Breast epithelium (tissue), 3 donors: ENCODE results near the gene ITPKC.

Experiments used
- POLR2AphosphoS5 ChIP-seq, 3 donors: sonication (generic); formaldehyde crosslinking; IDR thresholded peaks; one replicate each; pipeline ENCODE4 v1.6.1; 2017; ENCODE audit warnings: antibody characterized with exemption in 3 of 3
- TF ChIP-seq, protein P1 (sequence below), 3 donors: fragments of 450-650 bp; IDR thresholded peaks; one replicate each; pipeline ENCODE4 v1.5.1; 2016 to 2017; ENCODE audit warnings: antibody characterized with exemption in 3 of 3, mild to moderate bottlenecking in 3 of 3, moderate library complexity in 3 of 3

DNA sequence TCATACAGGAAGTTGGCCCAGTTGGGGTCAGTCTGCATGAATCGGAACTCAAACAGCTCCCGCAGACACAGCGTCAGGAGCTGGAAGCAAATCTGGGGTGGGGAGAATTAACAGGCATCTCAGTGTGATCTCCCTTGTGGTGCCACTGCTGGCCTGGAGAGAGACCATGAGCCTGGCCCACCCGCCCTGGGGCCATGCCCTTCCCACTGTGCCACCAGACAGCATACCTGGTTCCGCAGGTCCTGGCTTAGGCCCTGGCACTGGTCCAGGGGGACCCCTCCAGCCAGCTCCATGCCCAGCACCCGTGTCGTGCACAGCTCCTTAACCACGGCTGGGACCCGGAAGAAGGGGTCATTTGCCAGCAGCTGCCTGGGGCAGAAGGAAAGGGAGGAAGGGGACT, 16.8 kb upstream of the ITPKC start:
- TF ChIP-seq, protein P1, sequence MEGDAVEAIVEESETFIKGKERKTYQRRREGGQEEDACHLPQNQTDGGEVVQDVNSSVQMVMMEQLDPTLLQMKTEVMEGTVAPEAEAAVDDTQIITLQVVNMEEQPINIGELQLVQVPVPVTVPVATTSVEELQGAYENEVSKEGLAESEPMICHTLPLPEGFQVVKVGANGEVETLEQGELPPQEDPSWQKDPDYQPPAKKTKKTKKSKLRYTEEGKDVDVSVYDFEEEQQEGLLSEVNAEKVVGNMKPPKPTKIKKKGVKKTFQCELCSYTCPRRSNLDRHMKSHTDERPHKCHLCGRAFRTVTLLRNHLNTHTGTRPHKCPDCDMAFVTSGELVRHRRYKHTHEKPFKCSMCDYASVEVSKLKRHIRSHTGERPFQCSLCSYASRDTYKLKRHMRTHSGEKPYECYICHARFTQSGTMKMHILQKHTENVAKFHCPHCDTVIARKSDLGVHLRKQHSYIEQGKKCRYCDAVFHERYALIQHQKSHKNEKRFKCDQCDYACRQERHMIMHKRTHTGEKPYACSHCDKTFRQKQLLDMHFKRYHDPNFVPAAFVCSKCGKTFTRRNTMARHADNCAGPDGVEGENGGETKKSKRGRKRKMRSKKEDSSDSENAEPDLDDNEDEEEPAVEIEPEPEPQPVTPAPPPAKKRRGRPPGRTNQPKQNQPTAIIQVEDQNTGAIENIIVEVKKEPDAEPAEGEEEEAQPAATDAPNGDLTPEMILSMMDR (IDR thresholded peaks at IDR 0.05) = no peak
- TF ChIP-seq POLR2AphosphoS5 (IDR thresholded peaks at IDR 0.05) = no peak
